ENCODE data around the gene AMN. TPM values are rescaled to one million over a fixed set of nuclear protein-coding genes. Genes with fewer than 3 reads are reported as not detected.

AMN gene
- total and polyA plus RNA-seq, 9 of the 15 experiments (the other 6 are each of a cell fraction or from before 2014, with no cell fraction given): 0.04 to 0.14 TPM; not detected in 7

DNA sequence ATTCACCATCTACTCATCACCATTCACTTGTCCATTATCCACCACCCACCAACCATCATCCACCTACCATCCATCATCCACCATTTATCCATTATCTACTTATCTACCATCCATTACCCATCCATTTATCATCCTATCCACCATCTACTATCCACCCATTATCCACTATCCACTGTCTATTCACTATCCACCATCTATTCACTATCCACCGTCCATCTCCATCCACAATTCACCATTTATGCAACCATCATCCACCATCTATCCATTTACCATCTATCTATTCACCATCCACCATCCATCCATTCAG, 1.5 kb upstream of the AMN start:
- peaks cover 0 to 10% of the 10 kb centered on the region in 2 experiments; a peak in 1 of 5 replicates for H3K27me3 ChIP-seq (ENCODE audit: control insufficient read depth in 2 of 2, insufficient read depth in 2 of 2, low read length in 2 of 2)
- no peaks in the 10 kb centered on the region for H3K9me3 ChIP-seq (replicated peaks; ENCODE audit: control insufficient read depth, insufficient read depth, low read depth, low read length)
- H3K4me1 ChIP-seq (replicated peaks in 1 of 2; ENCODE audit: control insufficient read depth in 2 of 2, insufficient read depth in 2 of 2, low read length in 2 of 2): peaks cover 0 to 26% of the 10 kb centered on the region in 2 experiments; a peak in 3 of 5 replicates
- no peak overlapping the region for H2AFZ ChIP-seq (ENCODE audit: low read depth, low read length)
- no peak overlapping the region for H3K4me2 ChIP-seq (ENCODE audit: insufficient read depth, low read length)
- DNase-seq (ENCODE audit: extremely low read depth in 1 of 4, low spot score in 3 of 4) (no peak), ATAC-seq (no peak), FAIRE-seq (no peak)
- POLR2A ChIA-PET: no interaction called here
- H3K36me3 ChIP-seq (ENCODE audit: control insufficient read depth, insufficient read depth, low read length): no peaks in the 10 kb centered on the region
- no peaks in the 10 kb centered on the region for H3K9me1 ChIP-seq (ENCODE audit: control insufficient read depth, insufficient read depth, low read length)
- TF ChIP-seq HCFC1 (IDR thresholded peaks at IDR 0.05; ENCODE audit: low read depth, low read length) (no peak), EHMT2 (IDR thresholded peaks at IDR 0.05) (0 out of 2 replicates have a peak, but pooled peaks have one; percentile 25)
- H3K27ac ChIP-seq (ENCODE audit: extremely low read depth, low read depth, low read length): no peak overlapping the region
- no TSS peak for BruUV-seq (replicated peaks)
- no peak overlapping the region for H3K4me3 ChIP-seq
- no peaks in the 10 kb centered on the region; the same call in 1 of the 2 replicates for H4K20me1 ChIP-seq (replicated peaks; ENCODE audit: control insufficient read depth, insufficient read depth, low read length)
- H3K79me2 ChIP-seq (ENCODE audit: control insufficient read depth, insufficient read depth, low read length): no peaks in the 10 kb centered on the region
- in situ Hi-C loops (cut with MboI) (loop anchor here (25.0 kb wide), 1 partner anchor 409 kb away; the partner anchor contains the start of gene ANKRD9), intact Hi-C loops (cut with micrococcal nuclease) (no loop called here)
- CTCF ChIA-PET (ENCODE audit: low intra/inter-chr PET ratio): no interaction called here
- 0% methylated on average over 1 of the region's 1 CpG for WGBS (ENCODE audit: insufficient coverage, low coverage, missing lambda C conversion rate)
- H3K9ac ChIP-seq (ENCODE audit: insufficient read depth in 1 of 2, low read depth in 2 of 2, low read length in 2 of 2): no peak overlapping the region

DNA sequence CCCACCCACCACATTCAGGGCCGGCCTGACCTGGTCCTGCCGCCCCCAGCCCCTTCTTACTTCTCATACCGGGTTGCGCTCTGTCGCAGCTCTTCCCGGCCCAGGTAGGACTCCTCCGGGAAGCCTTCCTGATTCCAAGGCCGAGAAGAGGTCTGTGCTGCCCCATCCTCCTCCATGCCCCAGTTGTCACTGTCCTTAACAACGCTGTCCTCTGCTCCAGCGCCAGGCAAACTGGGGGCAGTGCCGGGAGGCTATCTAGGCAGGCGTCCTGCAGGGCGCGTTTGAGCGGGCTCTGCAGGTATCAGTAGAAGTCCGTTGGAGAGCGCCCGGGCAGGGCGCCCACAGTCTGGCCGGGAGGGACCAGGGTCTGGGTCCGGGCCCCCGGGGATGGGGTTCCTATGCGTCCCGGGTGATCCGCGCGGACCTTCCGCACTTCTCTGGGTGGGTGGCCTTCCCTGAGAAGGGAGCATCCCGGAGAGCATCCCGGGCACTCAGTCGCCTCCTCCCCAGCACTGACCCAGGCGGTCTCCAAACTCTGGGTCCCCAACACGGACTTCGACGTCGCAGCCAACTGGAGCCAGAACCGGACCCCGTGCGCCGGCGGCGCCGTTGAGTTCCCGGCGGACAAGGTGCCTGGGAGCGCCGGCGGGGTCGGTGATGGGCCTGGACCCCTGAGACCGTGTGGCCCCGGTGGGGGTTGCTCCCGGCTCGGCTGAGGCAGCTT, 900 bp downstream of the AMN start:
- intact Hi-C loops (cut with micrococcal nuclease) (no loop called here), in situ Hi-C loops (cut with MboI) (loop anchor here (25.0 kb wide), 1 partner anchor 411 kb away; the partner anchor contains the start of gene ANKRD9)
- 70% methylated on average over 20 of the region's 53 CpGs for WGBS (ENCODE audit: insufficient coverage, low coverage, missing lambda C conversion rate)
- DNase-seq (ENCODE audit: extremely low read depth in 1 of 4, low spot score in 3 of 4) (no peak), ATAC-seq (no peak), FAIRE-seq (no peak)
- H3K36me3 ChIP-seq (ENCODE audit: control insufficient read depth, insufficient read depth, low read length): no peaks in the 10 kb centered on the region
- BruUV-seq (replicated peaks): no TSS peak
- POLR2A ChIA-PET: interaction anchor here (0.7 kb wide), 1 partner anchor 46 kb away, joined by 3 read pairs; no protein-coding TSS in a partner anchor
- H3K27ac ChIP-seq (ENCODE audit: extremely low read depth, low read depth, low read length): no peak overlapping the region
- TF ChIP-seq ZFP36 (IDR thresholded peaks at IDR 0.05; ENCODE audit: low read depth, low read length, partially characterized antibody): peak; percentile 30
- no peak for TF ChIP-seq RHOXF2B (CRISPR knock-in tag; conservative IDR thresholded peaks at IDR 0.05)
- H3K27me3 ChIP-seq (ENCODE audit: control insufficient read depth in 2 of 2, insufficient read depth in 2 of 2, low read length in 2 of 2): peaks cover 0 to 10% of the 10 kb centered on the region in 2 experiments; a peak in 1 of 5 replicates
- H3K4me3 ChIP-seq: peak overlapping the region; percentile 10; the same call in 1 of the 2 replicates
- peaks cover 0 to 35% of the 10 kb centered on the region in 2 experiments; a peak in 3 of 5 replicates for H3K4me1 ChIP-seq (replicated peaks in 1 of 2; ENCODE audit: control insufficient read depth in 2 of 2, insufficient read depth in 2 of 2, low read length in 2 of 2)
- peak overlapping the region in 1 of 2 experiments; percentile 82; a peak in 3 of 4 replicates for H3K9ac ChIP-seq (ENCODE audit: insufficient read depth in 1 of 2, low read depth in 2 of 2, low read length in 2 of 2)
- CTCF ChIA-PET (ENCODE audit: low intra/inter-chr PET ratio): no interaction called here
- H3K9me1 ChIP-seq (ENCODE audit: control insufficient read depth, insufficient read depth, low read length): no peaks in the 10 kb centered on the region
- no peaks in the 10 kb centered on the region for H3K79me2 ChIP-seq (ENCODE audit: control insufficient read depth, insufficient read depth, low read length)
- H3K4me2 ChIP-seq (ENCODE audit: insufficient read depth, low read length): peak overlapping the region; percentile 52; the same call in 1 of the 2 replicates
- H4K20me1 ChIP-seq (replicated peaks; ENCODE audit: control insufficient read depth, insufficient read depth, low read length): no peaks in the 10 kb centered on the region
- H3K9me3 ChIP-seq (replicated peaks; ENCODE audit: control insufficient read depth, insufficient read depth, low read depth, low read length): no peaks in the 10 kb centered on the region
- peak overlapping the region; percentile 78 for H2AFZ ChIP-seq (ENCODE audit: low read depth, low read length)
